ENCODE results near the gene CLEC14A.

The CLEC14A gene

GRCh38 chr14:38250331-38250730, 5.6 kb downstream of the CLEC14A start:
- DNase-seq: no peak
- intact Hi-C loops (cut with DNase I): no loop called here

- intact Hi-C loops (cut with DNase I): no loop called here
- no peak for DNase-seq
Measured at GRCh38 chr14:38248321-38249028, 7.4 kb downstream of the CLEC14A start.

- intact Hi-C loops (cut with DNase I): no loop called here
- no peak for DNase-seq
Measured at GRCh38 chr14:38243696-38244240, 12.1 kb downstream of the CLEC14A start.

- intact Hi-C loops (cut with DNase I): no loop called here
- DNase-seq: no peak
Measured at GRCh38 chr14:38238878-38239277, 17.0 kb downstream of the CLEC14A start.

GRCh38 chr14:38238332-38238731, 17.6 kb downstream of the CLEC14A start:
- intact Hi-C loops (cut with DNase I): no loop called here
- no peak for DNase-seq

GRCh38 chr14:38233218-38233617, 22.7 kb downstream of the CLEC14A start:
- intact Hi-C loops (cut with DNase I): no loop called here
- DNase-seq: no peak

- intact Hi-C loops (cut with DNase I): no loop called here
- no peak for DNase-seq
Measured at GRCh38 chr14:38226366-38226765, 29.5 kb downstream of the CLEC14A start.

GRCh38 chr14:38225946-38226345, 29.9 kb downstream of the CLEC14A start:
- DNase-seq: no peak
- intact Hi-C loops (cut with DNase I): no loop called here

GRCh38 chr14:38224338-38224737, 31.6 kb downstream of the CLEC14A start:
- DNase-seq: no peak

GRCh38 chr14:38221077-38221476, 34.8 kb downstream of the CLEC14A start:
- no peak for DNase-seq
- intact Hi-C loops (cut with DNase I): no loop called here

More at GRCh38 chr14:38224338-38224737, 31.6 kb downstream of the CLEC14A start:
- intact Hi-C loops (cut with DNase I): no loop called here

GRCh38 chr14:38217553-38217952, 38.3 kb downstream of the CLEC14A start:
- DNase-seq: no peak
- intact Hi-C loops (cut with DNase I): no loop called here

GRCh38 chr14:38213001-38213400, 42.9 kb downstream of the CLEC14A start:
- no peak for DNase-seq
- intact Hi-C loops (cut with DNase I): no loop called here

- intact Hi-C loops (cut with DNase I): no loop called here
- no peak for DNase-seq
Measured at GRCh38 chr14:38212111-38212510, 43.8 kb downstream of the CLEC14A start.

- intact Hi-C loops (cut with DNase I): no loop called here
Measured at GRCh38 chr14:38211255-38211735, 44.6 kb downstream of the CLEC14A start.

GRCh38 chr14:38210587-38211216, 45.2 kb downstream of the CLEC14A start:
- intact Hi-C loops (cut with DNase I): no loop called here
- DNase-seq: peak in 4 of 10 donors; percentile 19 to 88 (median 71)

More at GRCh38 chr14:38211255-38211735, 44.6 kb downstream of the CLEC14A start:
- peak in 3 of 10 donors; percentile 53 to 80 (median 73) for DNase-seq

GRCh38 chr14:38209572-38210557, 46.0 kb downstream of the CLEC14A start:
- intact Hi-C loops (cut with DNase I): loop anchor here (10.0 kb wide), 1 partner anchor 305 kb away; no protein-coding TSS in a partner anchor
- DNase-seq: peak in 5 of 10 donors; percentile 8 to 86 (median 76)

- DNase-seq: peak in 7 of 10 donors; percentile 29 to 92 (median 40)
- intact Hi-C loops (cut with DNase I): loop anchor here (10.0 kb wide), 1 partner anchor 304 kb away; no protein-coding TSS in a partner anchor
Measured at GRCh38 chr14:38208618-38209562, 47.0 kb downstream of the CLEC14A start.

GRCh38 chr14:38207736-38208617, 47.9 kb downstream of the CLEC14A start, which contains the start of gene SSTR1:
SSTR1 (plus strand) TSS chr14:38207904; CDS start chr14:38209390, 1,486 bp downstream.
- DNase-seq: peak in 5 of 10 donors; percentile 23 to 86 (median 77)
- intact Hi-C loops (cut with DNase I): loop anchor here (10.0 kb wide), 1 partner anchor 303 kb away; no protein-coding TSS in a partner anchor
